ENCODE results near the gene PNKP. TPM values are rescaled to one million over a fixed set of nuclear protein-coding genes. Genes with fewer than 3 reads are reported as not detected.

PNKP gene
- total and polyA plus RNA-seq, 9 of the 15 experiments (the other 6 are each of a cell fraction or from before 2014, with no cell fraction given): 2.8 to 85.4 (median 25.3) TPM

- peak in 1 of 2 experiments; percentile 28; a peak in 2 of 4 replicates for TF ChIP-seq HDAC1 (IDR thresholded peaks at IDR 0.05)
- TF ChIP-seq ZNF436 (CRISPR knock-in tag; IDR thresholded peaks at IDR 0.05): peak; percentile 81
- TF ChIP-seq BMI1 (IDR thresholded peaks at IDR 0.05; ENCODE audit: low read length): no peak
- TF ChIP-seq, protein P1, sequence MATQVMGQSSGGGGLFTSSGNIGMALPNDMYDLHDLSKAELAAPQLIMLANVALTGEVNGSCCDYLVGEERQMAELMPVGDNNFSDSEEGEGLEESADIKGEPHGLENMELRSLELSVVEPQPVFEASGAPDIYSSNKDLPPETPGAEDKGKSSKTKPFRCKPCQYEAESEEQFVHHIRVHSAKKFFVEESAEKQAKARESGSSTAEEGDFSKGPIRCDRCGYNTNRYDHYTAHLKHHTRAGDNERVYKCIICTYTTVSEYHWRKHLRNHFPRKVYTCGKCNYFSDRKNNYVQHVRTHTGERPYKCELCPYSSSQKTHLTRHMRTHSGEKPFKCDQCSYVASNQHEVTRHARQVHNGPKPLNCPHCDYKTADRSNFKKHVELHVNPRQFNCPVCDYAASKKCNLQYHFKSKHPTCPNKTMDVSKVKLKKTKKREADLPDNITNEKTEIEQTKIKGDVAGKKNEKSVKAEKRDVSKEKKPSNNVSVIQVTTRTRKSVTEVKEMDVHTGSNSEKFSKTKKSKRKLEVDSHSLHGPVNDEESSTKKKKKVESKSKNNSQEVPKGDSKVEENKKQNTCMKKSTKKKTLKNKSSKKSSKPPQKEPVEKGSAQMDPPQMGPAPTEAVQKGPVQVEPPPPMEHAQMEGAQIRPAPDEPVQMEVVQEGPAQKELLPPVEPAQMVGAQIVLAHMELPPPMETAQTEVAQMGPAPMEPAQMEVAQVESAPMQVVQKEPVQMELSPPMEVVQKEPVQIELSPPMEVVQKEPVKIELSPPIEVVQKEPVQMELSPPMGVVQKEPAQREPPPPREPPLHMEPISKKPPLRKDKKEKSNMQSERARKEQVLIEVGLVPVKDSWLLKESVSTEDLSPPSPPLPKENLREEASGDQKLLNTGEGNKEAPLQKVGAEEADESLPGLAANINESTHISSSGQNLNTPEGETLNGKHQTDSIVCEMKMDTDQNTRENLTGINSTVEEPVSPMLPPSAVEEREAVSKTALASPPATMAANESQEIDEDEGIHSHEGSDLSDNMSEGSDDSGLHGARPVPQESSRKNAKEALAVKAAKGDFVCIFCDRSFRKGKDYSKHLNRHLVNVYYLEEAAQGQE (IDR thresholded peaks at IDR 0.05; ENCODE audit: borderline replicate concordance): no peak
- TF ChIP-seq, protein P1 (CRISPR knock-in tag; IDR thresholded peaks at IDR 0.05; ENCODE audit: low read depth): 0 out of 2 replicates have a peak, but pooled peaks have one; percentile 53
- TF ChIP-seq, protein P2, sequence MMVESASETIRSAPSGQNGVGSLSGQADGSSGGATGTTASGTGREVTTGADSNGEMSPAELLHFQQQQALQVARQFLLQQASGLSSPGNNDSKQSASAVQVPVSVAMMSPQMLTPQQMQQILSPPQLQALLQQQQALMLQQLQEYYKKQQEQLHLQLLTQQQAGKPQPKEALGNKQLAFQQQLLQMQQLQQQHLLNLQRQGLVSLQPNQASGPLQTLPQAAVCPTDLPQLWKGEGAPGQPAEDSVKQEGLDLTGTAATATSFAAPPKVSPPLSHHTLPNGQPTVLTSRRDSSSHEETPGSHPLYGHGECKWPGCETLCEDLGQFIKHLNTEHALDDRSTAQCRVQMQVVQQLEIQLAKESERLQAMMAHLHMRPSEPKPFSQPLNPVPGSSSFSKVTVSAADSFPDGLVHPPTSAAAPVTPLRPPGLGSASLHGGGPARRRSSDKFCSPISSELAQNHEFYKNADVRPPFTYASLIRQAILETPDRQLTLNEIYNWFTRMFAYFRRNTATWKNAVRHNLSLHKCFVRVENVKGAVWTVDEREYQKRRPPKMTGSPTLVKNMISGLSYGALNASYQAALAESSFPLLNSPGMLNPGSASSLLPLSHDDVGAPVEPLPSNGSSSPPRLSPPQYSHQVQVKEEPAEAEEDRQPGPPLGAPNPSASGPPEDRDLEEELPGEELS (CRISPR knock-in tag; IDR thresholded peaks at IDR 0.05; ENCODE audit: borderline replicate concordance): no peak
- no peak for TF ChIP-seq CREB3 (tag; conservative IDR thresholded peaks at IDR 0.05; ENCODE audit: low read depth)
- TF ChIP-seq, protein P3, sequence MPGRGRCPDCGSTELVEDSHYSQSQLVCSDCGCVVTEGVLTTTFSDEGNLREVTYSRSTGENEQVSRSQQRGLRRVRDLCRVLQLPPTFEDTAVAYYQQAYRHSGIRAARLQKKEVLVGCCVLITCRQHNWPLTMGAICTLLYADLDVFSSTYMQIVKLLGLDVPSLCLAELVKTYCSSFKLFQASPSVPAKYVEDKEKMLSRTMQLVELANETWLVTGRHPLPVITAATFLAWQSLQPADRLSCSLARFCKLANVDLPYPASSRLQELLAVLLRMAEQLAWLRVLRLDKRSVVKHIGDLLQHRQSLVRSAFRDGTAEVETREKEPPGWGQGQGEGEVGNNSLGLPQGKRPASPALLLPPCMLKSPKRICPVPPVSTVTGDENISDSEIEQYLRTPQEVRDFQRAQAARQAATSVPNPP (IDR thresholded peaks at IDR 0.05; ENCODE audit: borderline replicate concordance, insufficient read depth, insufficient read length): no peak
- TF ChIP-seq PHF21A (IDR thresholded peaks at IDR 0.05; ENCODE audit: borderline replicate concordance, low read depth): peak; percentile 23; the same call in 1 of the 2 replicates
- no peak for TF ChIP-seq GATAD2A (IDR thresholded peaks at IDR 0.05)
- TF ChIP-seq HNRNPUL1 (IDR thresholded peaks at IDR 0.05; ENCODE audit: low read length): no peak
- peak; percentile 92 for TF ChIP-seq ZBTB5 (IDR thresholded peaks at IDR 0.05)
- TF ChIP-seq RNF2 (IDR thresholded peaks at IDR 0.05): no peak
Measured at GRCh38 chr19:49869484-49870308, 2.3 kb upstream of the PNKP start (continued).
